Ishikawa (cell line): ENCODE results near the gene SMYD3.

Experiments used
- CEBPB ChIP-seq: IDR thresholded peaks from 2 replicates; pipeline ENCODE4 v1.6.1; 2012
- EGR1 ChIP-seq: IDR thresholded peaks from 2 replicates; pipeline ENCODE4 v1.6.1; 2012
- EP300 ChIP-seq: IDR thresholded peaks from 2 replicates; pipeline ENCODE4 v1.6.1; 2012; ENCODE audit warnings: borderline replicate concordance
- MAX ChIP-seq: IDR thresholded peaks from 2 replicates; pipeline ENCODE4 v1.6.1; 2012
- NFIC ChIP-seq: IDR thresholded peaks from 2 replicates; pipeline ENCODE4 v1.6.1; 2012
- RAD21 ChIP-seq: IDR thresholded peaks from 2 replicates; pipeline ENCODE4 v1.6.1; 2012; ENCODE audit warnings: low read depth
- TAF1 ChIP-seq: IDR thresholded peaks from 2 replicates; pipeline ENCODE4 v1.6.1; 2012; ENCODE audit warnings: low read depth, mild to moderate bottlenecking
- TCF12 ChIP-seq: IDR thresholded peaks from 2 replicates; pipeline ENCODE4 v1.6.1; 2012; ENCODE audit warnings: low read depth
- TEAD4 ChIP-seq: IDR thresholded peaks from 2 replicates; pipeline ENCODE4 v1.6.1; 2012
- USF1 ChIP-seq: IDR thresholded peaks from 2 replicates; pipeline ENCODE4 v1.6.1; 2012
- TF ChIP-seq, protein P1 (sequence below): IDR thresholded peaks from 2 replicates; pipeline ENCODE4 v1.6.1; 2012; ENCODE audit warnings: low read depth, mild to moderate bottlenecking

GRCh38 chr1:246004301-246004700 is 502.8 kb downstream of the SMYD3 start:
- TF ChIP-seq, protein P1, sequence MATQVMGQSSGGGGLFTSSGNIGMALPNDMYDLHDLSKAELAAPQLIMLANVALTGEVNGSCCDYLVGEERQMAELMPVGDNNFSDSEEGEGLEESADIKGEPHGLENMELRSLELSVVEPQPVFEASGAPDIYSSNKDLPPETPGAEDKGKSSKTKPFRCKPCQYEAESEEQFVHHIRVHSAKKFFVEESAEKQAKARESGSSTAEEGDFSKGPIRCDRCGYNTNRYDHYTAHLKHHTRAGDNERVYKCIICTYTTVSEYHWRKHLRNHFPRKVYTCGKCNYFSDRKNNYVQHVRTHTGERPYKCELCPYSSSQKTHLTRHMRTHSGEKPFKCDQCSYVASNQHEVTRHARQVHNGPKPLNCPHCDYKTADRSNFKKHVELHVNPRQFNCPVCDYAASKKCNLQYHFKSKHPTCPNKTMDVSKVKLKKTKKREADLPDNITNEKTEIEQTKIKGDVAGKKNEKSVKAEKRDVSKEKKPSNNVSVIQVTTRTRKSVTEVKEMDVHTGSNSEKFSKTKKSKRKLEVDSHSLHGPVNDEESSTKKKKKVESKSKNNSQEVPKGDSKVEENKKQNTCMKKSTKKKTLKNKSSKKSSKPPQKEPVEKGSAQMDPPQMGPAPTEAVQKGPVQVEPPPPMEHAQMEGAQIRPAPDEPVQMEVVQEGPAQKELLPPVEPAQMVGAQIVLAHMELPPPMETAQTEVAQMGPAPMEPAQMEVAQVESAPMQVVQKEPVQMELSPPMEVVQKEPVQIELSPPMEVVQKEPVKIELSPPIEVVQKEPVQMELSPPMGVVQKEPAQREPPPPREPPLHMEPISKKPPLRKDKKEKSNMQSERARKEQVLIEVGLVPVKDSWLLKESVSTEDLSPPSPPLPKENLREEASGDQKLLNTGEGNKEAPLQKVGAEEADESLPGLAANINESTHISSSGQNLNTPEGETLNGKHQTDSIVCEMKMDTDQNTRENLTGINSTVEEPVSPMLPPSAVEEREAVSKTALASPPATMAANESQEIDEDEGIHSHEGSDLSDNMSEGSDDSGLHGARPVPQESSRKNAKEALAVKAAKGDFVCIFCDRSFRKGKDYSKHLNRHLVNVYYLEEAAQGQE = no peak
- no peak for TF ChIP-seq TAF1
- no peak for TF ChIP-seq CEBPB
- TF ChIP-seq EGR1 = no peak
- no peak for TF ChIP-seq NFIC
- TF ChIP-seq EP300 = no peak
- TF ChIP-seq TEAD4 = no peak
- TF ChIP-seq USF1 = no peak
- no peak for TF ChIP-seq MAX
- no peak for TF ChIP-seq RAD21
- TF ChIP-seq TCF12 = no peak
